ENCODE measurements around the gene TANC1.

- no peak for TF ChIP-seq CTCF (conservative IDR thresholded peaks at IDR 0.05 in 1 of 2, IDR thresholded peaks at IDR 0.05 in 1 of 2; ENCODE audit: extremely low read depth in 1 of 2, insufficient read depth in 1 of 2, low read depth in 1 of 2, low read length in 2 of 2)
- no peak for TF ChIP-seq EZH2 (IDR thresholded peaks at IDR 0.05; ENCODE audit: borderline replicate concordance, low read length)
These were observed 2.1 kb upstream of the TANC1 start for GRCh38 chr2:158966312-158966711.
